Measurements from ENCODE around the gene NFS1.

Gene NFS1

DNA sequence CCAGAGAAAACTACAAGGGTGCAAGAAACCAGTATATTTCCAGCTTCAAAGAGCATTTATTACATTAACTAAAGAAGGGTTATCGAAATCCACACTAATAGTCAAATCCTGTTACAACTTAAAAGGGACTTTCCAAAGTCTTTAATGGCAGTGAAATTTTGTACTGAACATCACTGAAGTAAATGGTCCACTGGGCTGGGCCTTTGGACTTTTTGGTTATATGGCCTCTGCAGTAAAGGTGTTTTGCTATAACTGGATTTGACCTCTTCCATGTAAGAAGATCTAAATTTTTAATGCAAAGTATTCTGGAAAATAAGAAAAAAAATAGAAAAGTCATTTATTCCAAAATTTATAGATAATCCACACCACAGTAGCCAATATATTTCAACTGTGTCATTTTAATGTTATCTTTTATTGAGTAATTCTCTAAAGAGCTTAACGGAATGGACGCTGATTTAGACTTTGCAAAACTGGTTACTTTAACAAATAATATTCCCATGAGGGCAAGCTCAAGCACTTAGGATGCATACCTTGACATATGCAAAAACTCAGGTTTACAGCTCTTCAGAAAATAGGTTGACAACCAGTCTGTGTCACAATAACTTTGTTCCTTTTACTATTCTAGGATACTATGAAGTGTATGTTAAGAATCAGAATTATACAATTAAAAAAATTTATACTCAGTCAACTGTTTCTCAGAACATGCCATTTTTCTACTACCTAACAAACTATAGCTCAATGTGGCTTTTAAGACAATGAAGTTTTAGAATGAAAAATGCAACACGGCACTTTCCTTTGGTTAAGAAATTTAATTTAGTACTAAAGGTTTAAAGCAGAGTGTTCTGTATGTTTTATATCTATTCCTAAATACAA is 35.9 kb upstream of the NFS1 start:
- no peaks in the 10 kb centered on the region for H3K27me3 ChIP-seq
- H3K9me3 ChIP-seq: no peaks in the 10 kb centered on the region
- peak overlapping the region; percentile 4 for H3K27ac ChIP-seq
- TF ChIP-seq, protein P1, sequence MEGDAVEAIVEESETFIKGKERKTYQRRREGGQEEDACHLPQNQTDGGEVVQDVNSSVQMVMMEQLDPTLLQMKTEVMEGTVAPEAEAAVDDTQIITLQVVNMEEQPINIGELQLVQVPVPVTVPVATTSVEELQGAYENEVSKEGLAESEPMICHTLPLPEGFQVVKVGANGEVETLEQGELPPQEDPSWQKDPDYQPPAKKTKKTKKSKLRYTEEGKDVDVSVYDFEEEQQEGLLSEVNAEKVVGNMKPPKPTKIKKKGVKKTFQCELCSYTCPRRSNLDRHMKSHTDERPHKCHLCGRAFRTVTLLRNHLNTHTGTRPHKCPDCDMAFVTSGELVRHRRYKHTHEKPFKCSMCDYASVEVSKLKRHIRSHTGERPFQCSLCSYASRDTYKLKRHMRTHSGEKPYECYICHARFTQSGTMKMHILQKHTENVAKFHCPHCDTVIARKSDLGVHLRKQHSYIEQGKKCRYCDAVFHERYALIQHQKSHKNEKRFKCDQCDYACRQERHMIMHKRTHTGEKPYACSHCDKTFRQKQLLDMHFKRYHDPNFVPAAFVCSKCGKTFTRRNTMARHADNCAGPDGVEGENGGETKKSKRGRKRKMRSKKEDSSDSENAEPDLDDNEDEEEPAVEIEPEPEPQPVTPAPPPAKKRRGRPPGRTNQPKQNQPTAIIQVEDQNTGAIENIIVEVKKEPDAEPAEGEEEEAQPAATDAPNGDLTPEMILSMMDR (IDR thresholded peaks at IDR 0.05): no peak
- peaks cover 13 to 18% of the 10 kb centered on the region in 2 experiments for H3K4me1 ChIP-seq (ENCODE audit: control insufficient read depth in 1 of 2, insufficient read depth in 1 of 2, low read depth in 1 of 2, low read length in 1 of 2)
- peaks cover 100% of the 10 kb centered on the region for H3K36me3 ChIP-seq
- no peak overlapping the region for H3K4me3 ChIP-seq (ENCODE audit: low read depth in 1 of 2, low read length in 1 of 2)

DNA sequence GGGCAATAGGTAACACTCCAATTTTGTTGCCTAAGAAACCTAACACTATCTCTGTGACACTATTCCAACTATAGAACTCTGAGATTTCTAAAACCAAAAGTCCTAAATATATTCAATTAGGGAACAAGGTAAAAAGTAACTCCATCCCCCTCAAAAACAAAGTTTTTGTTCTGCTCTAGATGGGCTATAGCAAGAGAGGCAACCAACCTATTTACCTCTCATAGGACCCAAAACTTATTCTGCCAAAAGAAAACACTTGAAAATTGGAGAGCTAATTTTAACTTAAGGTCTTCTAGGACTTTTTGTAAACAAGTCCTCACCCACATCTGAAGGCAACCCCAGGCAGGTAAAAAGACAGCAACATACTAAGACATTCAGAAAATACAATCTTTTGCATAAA is 35.2 kb upstream of the NFS1 start:
- no peaks in the 10 kb centered on the region for H3K9me3 ChIP-seq
- peaks cover 100% of the 10 kb centered on the region for H3K36me3 ChIP-seq
- no peak overlapping the region for H3K27ac ChIP-seq
- no peaks in the 10 kb centered on the region for H3K27me3 ChIP-seq
- H3K4me1 ChIP-seq (ENCODE audit: control insufficient read depth in 1 of 2, insufficient read depth in 1 of 2, low read depth in 1 of 2, low read length in 1 of 2): peaks cover 9 to 12% of the 10 kb centered on the region in 2 experiments
- TF ChIP-seq, protein P1 (IDR thresholded peaks at IDR 0.05): no peak
- no peak overlapping the region for H3K4me3 ChIP-seq (ENCODE audit: low read depth in 1 of 2, low read length in 1 of 2)

GRCh38 chr20:35732644-35732982 is 33.5 kb upstream of the NFS1 start:
- H3K4me3 ChIP-seq (ENCODE audit: low read depth in 1 of 2, low read length in 1 of 2): no peak overlapping the region
- peaks cover 100% of the 10 kb centered on the region for H3K36me3 ChIP-seq
- TF ChIP-seq, protein P1 (IDR thresholded peaks at IDR 0.05): no peak
- peaks cover 3 to 8% of the 10 kb centered on the region in 2 experiments for H3K4me1 ChIP-seq (ENCODE audit: control insufficient read depth in 1 of 2, insufficient read depth in 1 of 2, low read depth in 1 of 2, low read length in 1 of 2)
- H3K27ac ChIP-seq: no peak overlapping the region
- H3K27me3 ChIP-seq: no peaks in the 10 kb centered on the region
- no peaks in the 10 kb centered on the region for H3K9me3 ChIP-seq

DNA sequence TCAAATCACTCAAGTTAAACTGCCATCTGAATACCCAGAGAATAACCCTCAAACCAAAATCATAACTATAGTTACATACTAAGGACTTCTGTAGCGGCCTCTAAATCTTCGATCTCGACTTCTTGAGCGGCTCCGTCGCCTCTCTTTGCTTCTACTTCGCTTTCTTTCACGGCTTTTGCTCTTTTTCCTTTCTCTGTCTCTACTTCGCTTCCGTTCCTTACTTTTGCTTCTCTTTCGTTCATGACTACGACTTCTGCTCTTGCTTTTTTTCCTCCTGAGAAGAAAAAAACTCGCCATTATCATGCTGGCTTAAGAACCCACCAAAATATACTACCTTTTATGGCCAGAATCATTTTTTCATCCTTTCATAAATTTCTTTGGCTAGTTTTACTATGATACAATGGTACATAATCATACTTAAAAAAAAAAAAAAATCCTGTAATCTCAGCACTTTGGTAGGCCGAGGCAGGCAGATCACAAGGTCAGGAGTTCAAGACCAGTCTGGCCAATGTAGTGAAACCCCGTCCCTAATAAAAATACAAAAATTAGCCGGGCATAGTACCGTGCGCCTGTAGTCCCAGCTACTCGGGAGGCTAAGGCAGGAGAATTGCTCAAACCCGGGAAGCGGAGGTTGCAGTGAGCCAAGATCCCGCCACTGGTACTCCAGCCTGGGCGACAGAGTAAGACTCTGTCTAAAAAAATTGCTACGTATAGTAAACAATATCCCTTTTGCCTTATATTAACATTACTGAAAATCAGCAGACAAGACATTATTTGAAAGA is 32.9 kb upstream of the NFS1 start:
- peaks cover 100% of the 10 kb centered on the region for H3K36me3 ChIP-seq
- peaks cover 6 to 13% of the 10 kb centered on the region in 2 experiments for H3K4me1 ChIP-seq (ENCODE audit: control insufficient read depth in 1 of 2, insufficient read depth in 1 of 2, low read depth in 1 of 2, low read length in 1 of 2)
- TF ChIP-seq, protein P1 (IDR thresholded peaks at IDR 0.05): no peak

GRCh38 chr20:35731469-35731788 is 32.3 kb upstream of the NFS1 start:
- TF ChIP-seq, protein P1 (IDR thresholded peaks at IDR 0.05): no peak

More for the DNA sequence above, 32.9 kb upstream of the NFS1 start:
- H3K27ac ChIP-seq: peak overlapping the region; percentile 11
- H3K27me3 ChIP-seq: no peaks in the 10 kb centered on the region
- H3K4me3 ChIP-seq (ENCODE audit: low read depth in 1 of 2, low read length in 1 of 2): no peak overlapping the region
- no peaks in the 10 kb centered on the region for H3K9me3 ChIP-seq

More at GRCh38 chr20:35731469-35731788, 32.3 kb upstream of the NFS1 start:
- Histone ChIP-seq H3K36me3 (peaks cover 100% of the 10 kb centered on the region), H3K9me3 (no peaks in the 10 kb centered on the region), H3K27me3 (no peaks in the 10 kb centered on the region), H3K4me3 (ENCODE audit: low read depth in 1 of 2, low read length in 1 of 2) (no peak overlapping the region), H3K4me1 (ENCODE audit: control insufficient read depth in 1 of 2, insufficient read depth in 1 of 2, low read depth in 1 of 2, low read length in 1 of 2) (peaks cover 8 to 19% of the 10 kb centered on the region in 2 experiments), H3K27ac (peak overlapping the region; percentile 11)

Data from neutrophil (primary cell).